AG04450 (cell line): ENCODE results near the gene CMTM7. TPM values are rescaled to one million over a fixed set of nuclear protein-coding genes. Genes with fewer than 3 reads are reported as not detected.

Experiments
- CTCF ChIA-PET: fragments of 300-600, 350-600 bp; formaldehyde crosslinking; extraction: SDS; loops from one replicate; lab custom pipeline; 2022; ENCODE audit warnings: antibody characterized with exemption, inconsistent platforms; lab: Charles Lee
- POLR2A ChIA-PET: fragments of 350-600 bp; formaldehyde crosslinking; extraction: SDS; loops from one replicate; lab custom pipeline; 2021; ENCODE audit warnings: antibody characterized with exemption, inconsistent platforms; lab: Yijun Ruan, JAX
- DNase-seq: peaks from one replicate; pipeline ENCODE4 v3.0.0-alpha.2; 2011; ENCODE audit warnings: low read depth, low spot score
- H3K27ac ChIP-seq: one replicate; pipeline ENCODE4 v1.5.1; 2012; ENCODE audit warnings: low read depth, low read length, control low read depth
- H3K27me3 ChIP-seq: one replicate; pipeline ENCODE4 v1.6.0; 2012; ENCODE audit warnings: low read length; ENCODE audit not compliant: control insufficient read depth, insufficient read depth
- H3K4me3 ChIP-seq: 2 replicates; pipeline ENCODE4 v1.5.1; 2011; ENCODE audit warnings: mild to moderate bottlenecking, low read depth, low read length, control low read depth
- H3K9me3 ChIP-seq: 2 replicates; pipeline ENCODE4 v1.5.1; 2012; ENCODE audit warnings: low read length; ENCODE audit not compliant: control insufficient read depth, insufficient read depth
- polyA plus RNA-seq: library from polyadenylated mRNA; depleted of rRNA; stranded (reverse); fragments of >200 nt; gene quantifications from 2 replicates; pipeline ENCODE4 v1.2.3, GENCODE V29; 2011
- TF ChIP-seq, protein P1 (sequence below): IDR thresholded peaks from 2 replicates; pipeline ENCODE4 v1.5.1; 2011; ENCODE audit warnings: low read depth, low read length, control low read depth, inconsistent platforms

CMTM7 gene
- polyA plus RNA-seq, 1 experiment = 17.3 TPM

DNA sequence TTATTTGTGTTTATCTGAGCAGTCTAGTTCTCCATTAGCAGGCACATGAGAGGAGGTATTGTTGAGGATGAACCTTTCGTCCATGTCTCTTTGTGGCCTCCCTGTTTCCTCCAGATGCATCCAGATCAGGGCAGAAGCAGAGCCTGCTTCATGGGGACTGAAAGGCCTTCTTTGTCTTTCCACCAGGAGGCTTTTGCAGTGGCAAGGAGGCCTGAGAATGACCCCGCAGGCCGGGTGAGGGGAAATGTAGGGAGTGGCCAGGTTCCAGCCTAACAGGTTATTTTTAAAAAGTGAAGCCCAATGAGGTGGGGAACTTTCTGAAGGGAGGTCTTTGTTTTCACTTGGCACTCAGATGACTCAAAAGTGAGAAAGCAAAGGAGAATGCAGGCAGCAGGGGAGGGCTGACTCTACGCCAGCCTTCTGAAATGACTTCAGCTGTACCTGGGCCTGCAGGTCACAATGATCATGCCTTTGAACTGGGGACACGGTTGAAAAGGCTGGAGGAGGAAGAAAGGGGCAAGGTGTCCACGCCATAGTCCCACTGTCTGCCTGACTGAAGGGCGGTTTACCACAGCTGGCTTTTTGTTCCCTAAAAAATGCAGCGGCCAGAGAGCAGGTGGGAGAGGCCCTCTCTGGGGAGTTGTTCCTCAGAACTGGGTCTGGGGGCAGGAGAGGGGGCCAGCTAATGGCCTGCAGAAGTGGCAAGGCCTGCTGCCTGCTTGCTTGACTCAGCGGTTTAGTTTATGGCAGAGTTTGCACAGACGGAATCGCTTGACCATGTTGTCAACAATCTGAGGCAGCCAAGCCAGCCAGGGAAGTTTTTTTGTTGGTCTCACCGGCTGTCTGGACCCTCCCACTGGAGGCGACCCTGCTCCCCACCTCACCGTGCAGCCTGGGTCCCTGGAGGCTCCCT is 28.7 kb downstream of the CMTM7 start:
- CTCF ChIA-PET = interaction anchor here (1.0 to 3.7 kb wide), 2 partner anchors 46 to 48 kb away, joined by 3 to 14 read pairs; no protein-coding TSS in a partner anchor
- Histone ChIP-seq H3K4me3 (no peak overlapping the region), H3K27me3 (no peaks in the 10 kb centered on the region), H3K27ac (peak overlapping the region; percentile 32), H3K9me3 (no peaks in the 10 kb centered on the region)
- TF ChIP-seq, protein P1, sequence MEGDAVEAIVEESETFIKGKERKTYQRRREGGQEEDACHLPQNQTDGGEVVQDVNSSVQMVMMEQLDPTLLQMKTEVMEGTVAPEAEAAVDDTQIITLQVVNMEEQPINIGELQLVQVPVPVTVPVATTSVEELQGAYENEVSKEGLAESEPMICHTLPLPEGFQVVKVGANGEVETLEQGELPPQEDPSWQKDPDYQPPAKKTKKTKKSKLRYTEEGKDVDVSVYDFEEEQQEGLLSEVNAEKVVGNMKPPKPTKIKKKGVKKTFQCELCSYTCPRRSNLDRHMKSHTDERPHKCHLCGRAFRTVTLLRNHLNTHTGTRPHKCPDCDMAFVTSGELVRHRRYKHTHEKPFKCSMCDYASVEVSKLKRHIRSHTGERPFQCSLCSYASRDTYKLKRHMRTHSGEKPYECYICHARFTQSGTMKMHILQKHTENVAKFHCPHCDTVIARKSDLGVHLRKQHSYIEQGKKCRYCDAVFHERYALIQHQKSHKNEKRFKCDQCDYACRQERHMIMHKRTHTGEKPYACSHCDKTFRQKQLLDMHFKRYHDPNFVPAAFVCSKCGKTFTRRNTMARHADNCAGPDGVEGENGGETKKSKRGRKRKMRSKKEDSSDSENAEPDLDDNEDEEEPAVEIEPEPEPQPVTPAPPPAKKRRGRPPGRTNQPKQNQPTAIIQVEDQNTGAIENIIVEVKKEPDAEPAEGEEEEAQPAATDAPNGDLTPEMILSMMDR = peak; percentile 20; the same call in 1 of the 2 replicates
- no peak for DNase-seq
- POLR2A ChIA-PET = no interaction called here

- no peaks in the 10 kb centered on the region for H3K27me3 ChIP-seq
- ChIA-PET CTCF (interaction anchor here (1.4 to 3.7 kb wide), 2 partner anchors 22 to 47 kb away, joined by 3 to 14 read pairs; no protein-coding TSS in a partner anchor), POLR2A (no interaction called here)
- TF ChIP-seq, protein P1 = no peak
- H3K27ac ChIP-seq = no peak overlapping the region
- H3K9me3 ChIP-seq = no peaks in the 10 kb centered on the region
- DNase-seq = no peak
- no peak overlapping the region for H3K4me3 ChIP-seq
Measured at GRCh38 chr3:32421185-32421584, 29.5 kb downstream of the CMTM7 start.

DNA sequence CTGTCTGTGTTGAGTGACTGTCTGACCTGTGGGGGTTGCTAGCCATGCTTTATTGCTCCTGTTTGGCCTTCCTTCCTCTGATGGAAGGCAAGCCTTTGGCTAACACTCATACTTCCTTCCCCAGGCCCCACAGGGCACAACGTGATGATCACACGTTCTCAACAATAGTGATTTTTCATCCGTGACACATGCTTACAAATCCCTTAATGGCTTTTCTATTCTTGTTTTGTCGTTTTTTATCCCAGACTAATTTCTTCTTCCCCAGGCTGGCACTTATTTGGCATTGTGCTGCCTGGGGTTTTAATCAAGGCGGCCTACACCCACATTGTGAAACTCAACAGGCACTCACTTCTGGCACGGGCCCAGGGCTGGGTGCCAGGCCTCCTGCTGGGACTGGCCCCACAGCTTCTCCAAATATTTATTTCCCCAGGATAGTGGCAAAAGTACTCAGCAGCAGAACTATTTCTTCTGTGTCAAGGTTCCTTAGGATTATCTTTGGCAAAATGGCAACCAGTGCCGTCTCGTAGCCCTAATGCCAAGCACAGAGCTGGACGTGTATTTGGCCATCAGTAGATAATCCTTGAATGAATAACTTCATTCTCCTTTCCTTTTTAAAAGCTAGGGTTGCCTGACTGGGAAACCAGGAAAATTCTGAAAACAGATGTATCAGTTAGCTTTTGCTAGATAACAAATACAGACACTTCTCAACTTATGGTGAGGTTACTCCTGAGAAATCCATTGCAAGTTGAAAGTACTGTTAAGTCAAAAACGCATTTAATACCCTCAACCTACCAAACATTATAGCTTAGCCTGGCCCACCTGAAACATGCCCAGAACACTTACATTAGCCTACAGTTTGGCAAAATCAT is 30.6 kb downstream of the CMTM7 start:
- POLR2A ChIA-PET = no interaction called here

DNA sequence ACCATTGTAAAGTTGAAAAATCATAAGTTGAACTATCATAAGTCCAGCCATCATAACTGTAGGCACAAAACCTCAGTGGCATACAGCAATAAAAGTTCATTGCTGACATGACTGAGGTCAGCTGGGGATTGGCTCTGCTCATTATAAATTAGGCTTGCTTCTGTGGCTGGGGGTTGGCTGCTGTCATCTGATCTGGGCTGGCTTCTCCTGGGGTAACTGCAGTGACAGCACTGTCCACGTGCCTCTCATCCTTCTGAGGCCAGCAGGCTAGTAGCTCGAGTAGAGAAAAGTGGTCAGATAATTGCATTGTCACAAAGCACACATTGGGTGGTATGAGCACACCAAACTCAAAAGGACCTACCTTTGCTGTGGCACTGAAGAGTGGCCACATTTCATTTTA is 31.3 kb downstream of the CMTM7 start:
- Histone ChIP-seq H3K27me3 (no peaks in the 10 kb centered on the region), H3K4me3 (no peak overlapping the region), H3K27ac (no peak overlapping the region), H3K9me3 (no peaks in the 10 kb centered on the region)
- POLR2A ChIA-PET = no interaction called here
- CTCF ChIA-PET = interaction anchor here (0.6 to 3.7 kb wide), 3 partner anchors 20 to 48 kb away, joined by 3 to 14 read pairs (median 4); no protein-coding TSS in a partner anchor
- TF ChIP-seq, protein P1 = no peak
- no peak for DNase-seq

More for the DNA sequence above, 30.6 kb downstream of the CMTM7 start:
- TF ChIP-seq, protein P1 = no peak
- DNase-seq = no peak
- Histone ChIP-seq H3K9me3 (no peaks in the 10 kb centered on the region), H3K27me3 (no peaks in the 10 kb centered on the region), H3K4me3 (no peak overlapping the region), H3K27ac (no peak overlapping the region)
- CTCF ChIA-PET = interaction anchor here (0.6 to 3.7 kb wide), 3 partner anchors 21 to 48 kb away, joined by 3 to 14 read pairs (median 4); no protein-coding TSS in a partner anchor
